Neural cell (in vitro differentiated cells): ENCODE data around the gene CENPT. TPM values are rescaled to one million over a fixed set of nuclear protein-coding genes. Genes with fewer than 3 reads are reported as not detected.

ENCODE experiments used
- H2AFZ ChIP-seq: fragments of 200-600, 300-800 bp; sonication (generic), shearing (Covaris generic); 2 replicates; pipeline ENCODE4 v1.6.0; 2014; ENCODE audit warnings: low read depth, mild to moderate bottlenecking, antibody characterized with exemption, low read length, moderate library complexity
- H3F3A ChIP-seq: fragments of 200-600 bp; shearing (Covaris generic); 2 replicates; pipeline ENCODE4 v1.6.1; 2016; ENCODE audit warnings: mild to moderate bottlenecking, moderate library complexity, mixed read lengths, antibody characterized with exemption, low read length; ENCODE audit not compliant: insufficient read depth, poor library complexity, severe bottlenecking
- H3K27ac ChIP-seq: fragments of 200-600, 300-800 bp; sonication (generic), shearing (Covaris generic); 2 replicates; pipeline ENCODE4 v1.5.1; 2014; ENCODE audit warnings: mild to moderate bottlenecking, low read length, moderate library complexity
- H3K27me3 ChIP-seq: fragments of 300-800, 200-600 bp; sonication (generic), shearing (Covaris generic); 2 replicates; pipeline ENCODE4 v1.6.0; 2014; ENCODE audit warnings: mild to moderate bottlenecking, low read depth, low read length, moderate library complexity; ENCODE audit not compliant: insufficient read depth
- H3K36me3 ChIP-seq: fragments of 300-800, 200-600 bp; sonication (generic), shearing (Covaris generic); 2 replicates; pipeline ENCODE4 v1.5.1; 2014; ENCODE audit warnings: mild to moderate bottlenecking, antibody characterized with exemption, low read length, moderate library complexity; ENCODE audit not compliant: insufficient read depth
- H3K4me2 ChIP-seq: fragments of 300-800, 200-600 bp; sonication (generic), shearing (Covaris generic); 2 replicates; pipeline ENCODE4 v1.6.0; 2014; ENCODE audit warnings: mild to moderate bottlenecking, low read length
- H3K4me3 ChIP-seq: fragments of 300-800, 200-600 bp; sonication (generic), shearing (Covaris generic); 2 replicates; pipeline ENCODE4 v1.5.1; 2014; ENCODE audit warnings: mild to moderate bottlenecking, low read length, moderate library complexity
- H3K79me2 ChIP-seq: fragments of 200-600 bp; shearing (Covaris generic); replicated peaks from 2 replicates; pipeline ENCODE4 v1.6.0; 2014; ENCODE audit warnings: mild to moderate bottlenecking, low read length, moderate library complexity; ENCODE audit not compliant: insufficient read depth
- H3K9ac ChIP-seq: fragments of 300-800, 200-600 bp; sonication (generic), shearing (Covaris generic); 2 replicates; pipeline ENCODE4 v1.6.1; 2016; ENCODE audit warnings: mild to moderate bottlenecking, low read length, mixed read lengths
- H3K9me2 ChIP-seq: fragments of 200-600 bp; shearing (Covaris generic); 2 replicates; pipeline ENCODE4 v1.6.1; 2016; ENCODE audit warnings: mild to moderate bottlenecking, low read length, mixed read lengths; ENCODE audit not compliant: insufficient read depth
- H3K9me3 ChIP-seq: fragments of 200-600, 300-800 bp; sonication (generic), shearing (Covaris generic); 2 replicates; pipeline ENCODE4 v1.6.1; 2016; ENCODE audit warnings: mild to moderate bottlenecking, mixed run types, low read length, moderate library complexity, mixed read lengths
- H4K20me1 ChIP-seq: fragments of 200-600 bp; shearing (Covaris generic); 2 replicates; pipeline ENCODE4 v1.6.1; 2016; ENCODE audit warnings: mild to moderate bottlenecking, mixed run types; ENCODE audit not compliant: insufficient read depth
- EP300 ChIP-seq: fragments of 450-650 bp; conservative IDR thresholded peaks from 2 replicates; pipeline ENCODE4 v1.6.1; 2014; ENCODE audit warnings: antibody characterized with exemption, mild to moderate bottlenecking, moderate library complexity; ENCODE audit not compliant: poor library complexity, severe bottlenecking
- EZH2 ChIP-seq: fragments of 200-600, 300-800 bp; shearing (Covaris generic), sonication (generic); IDR thresholded peaks from 2 replicates; pipeline ENCODE4 v1.6.1; 2014; ENCODE audit warnings: antibody characterized with exemption, low read length, borderline replicate concordance, mild to moderate bottlenecking; ENCODE audit not compliant: insufficient read depth, poor library complexity, severe bottlenecking
- MXI1 ChIP-seq: fragments of 450-650 bp; conservative IDR thresholded peaks from 2 replicates; pipeline ENCODE4 v1.6.1; 2014; ENCODE audit warnings: antibody characterized with exemption, mild to moderate bottlenecking; ENCODE audit not compliant: poor library complexity, severe bottlenecking
- POLR2AphosphoS5 ChIP-seq: IDR thresholded peaks from 2 replicates; pipeline ENCODE4 v1.6.1; 2012
- RAD21 ChIP-seq: fragments of 450-650 bp; conservative IDR thresholded peaks from 2 replicates; pipeline ENCODE4 v1.6.1; 2014; ENCODE audit warnings: antibody characterized with exemption, mild to moderate bottlenecking, moderate library complexity
- SMC3 ChIP-seq: fragments of 450-650 bp; conservative IDR thresholded peaks from 2 replicates; pipeline ENCODE4 v1.6.1; 2014; ENCODE audit warnings: antibody characterized with exemption, mild to moderate bottlenecking, moderate library complexity; ENCODE audit not compliant: poor library complexity
- TAF1 ChIP-seq: IDR thresholded peaks from 2 replicates; pipeline ENCODE4 v1.6.1; 2012; ENCODE audit warnings: low read depth
- polyA plus RNA-seq: library from polyadenylated mRNA; depleted of rRNA; stranded (reverse); fragments of >200 nt; gene quantifications from 2 replicates; pipeline ENCODE4 v1.2.3, GENCODE V29; 2014
- TF ChIP-seq, protein P1 (sequence below): IDR thresholded peaks from 2 replicates; pipeline ENCODE4 v1.6.1; 2012; ENCODE audit warnings: borderline replicate concordance
- TF ChIP-seq, protein P2 (sequence below): fragments of 450-650 bp; IDR thresholded peaks from 2 replicates; pipeline ENCODE4 v1.5.1; 2014; ENCODE audit warnings: antibody characterized with exemption, mild to moderate bottlenecking, moderate library complexity; ENCODE audit not compliant: poor library complexity, severe bottlenecking

The CENPT gene
- polyA plus RNA-seq, 1 donor from 2014 or later, result 104 TPM

DNA sequence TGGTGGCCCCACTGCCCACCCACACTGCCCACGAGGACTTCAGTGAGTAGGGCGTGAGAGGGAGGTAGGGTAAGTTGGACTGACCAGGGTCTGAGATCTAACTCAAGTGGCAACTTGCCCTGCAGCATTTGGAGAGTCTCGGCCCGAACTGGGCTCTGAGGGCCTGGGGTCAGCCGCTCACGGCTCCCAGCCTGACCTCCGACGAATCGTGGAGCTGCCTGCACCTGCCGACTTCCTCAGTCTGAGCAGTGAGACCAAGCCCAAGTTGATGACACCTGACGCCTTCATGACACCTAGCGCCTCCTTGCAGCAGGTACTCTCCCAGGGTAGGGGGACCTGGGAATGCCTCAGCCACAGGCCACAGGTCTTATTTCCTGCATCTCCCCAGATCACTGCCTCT lies 32.0 kb upstream of the CENPT start:
- no peaks in the 10 kb centered on the region for H3K9me3 ChIP-seq
- peaks cover 11% of the 10 kb centered on the region for H3K79me2 ChIP-seq
- no peaks in the 10 kb centered on the region for H3K27me3 ChIP-seq
- no peak overlapping the region for H2AFZ ChIP-seq
- no peaks in the 10 kb centered on the region for H4K20me1 ChIP-seq
- no peak overlapping the region for H3K27ac ChIP-seq
- peaks cover 4% of the 10 kb centered on the region for H3K36me3 ChIP-seq
- H3K9ac ChIP-seq, result no peak overlapping the region
- no peak overlapping the region for H3K4me3 ChIP-seq
- TF ChIP-seq, protein P1, sequence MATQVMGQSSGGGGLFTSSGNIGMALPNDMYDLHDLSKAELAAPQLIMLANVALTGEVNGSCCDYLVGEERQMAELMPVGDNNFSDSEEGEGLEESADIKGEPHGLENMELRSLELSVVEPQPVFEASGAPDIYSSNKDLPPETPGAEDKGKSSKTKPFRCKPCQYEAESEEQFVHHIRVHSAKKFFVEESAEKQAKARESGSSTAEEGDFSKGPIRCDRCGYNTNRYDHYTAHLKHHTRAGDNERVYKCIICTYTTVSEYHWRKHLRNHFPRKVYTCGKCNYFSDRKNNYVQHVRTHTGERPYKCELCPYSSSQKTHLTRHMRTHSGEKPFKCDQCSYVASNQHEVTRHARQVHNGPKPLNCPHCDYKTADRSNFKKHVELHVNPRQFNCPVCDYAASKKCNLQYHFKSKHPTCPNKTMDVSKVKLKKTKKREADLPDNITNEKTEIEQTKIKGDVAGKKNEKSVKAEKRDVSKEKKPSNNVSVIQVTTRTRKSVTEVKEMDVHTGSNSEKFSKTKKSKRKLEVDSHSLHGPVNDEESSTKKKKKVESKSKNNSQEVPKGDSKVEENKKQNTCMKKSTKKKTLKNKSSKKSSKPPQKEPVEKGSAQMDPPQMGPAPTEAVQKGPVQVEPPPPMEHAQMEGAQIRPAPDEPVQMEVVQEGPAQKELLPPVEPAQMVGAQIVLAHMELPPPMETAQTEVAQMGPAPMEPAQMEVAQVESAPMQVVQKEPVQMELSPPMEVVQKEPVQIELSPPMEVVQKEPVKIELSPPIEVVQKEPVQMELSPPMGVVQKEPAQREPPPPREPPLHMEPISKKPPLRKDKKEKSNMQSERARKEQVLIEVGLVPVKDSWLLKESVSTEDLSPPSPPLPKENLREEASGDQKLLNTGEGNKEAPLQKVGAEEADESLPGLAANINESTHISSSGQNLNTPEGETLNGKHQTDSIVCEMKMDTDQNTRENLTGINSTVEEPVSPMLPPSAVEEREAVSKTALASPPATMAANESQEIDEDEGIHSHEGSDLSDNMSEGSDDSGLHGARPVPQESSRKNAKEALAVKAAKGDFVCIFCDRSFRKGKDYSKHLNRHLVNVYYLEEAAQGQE, result no peak
- TF ChIP-seq EP300, result no peak
- no peak for TF ChIP-seq RAD21
- TF ChIP-seq, protein P2, sequence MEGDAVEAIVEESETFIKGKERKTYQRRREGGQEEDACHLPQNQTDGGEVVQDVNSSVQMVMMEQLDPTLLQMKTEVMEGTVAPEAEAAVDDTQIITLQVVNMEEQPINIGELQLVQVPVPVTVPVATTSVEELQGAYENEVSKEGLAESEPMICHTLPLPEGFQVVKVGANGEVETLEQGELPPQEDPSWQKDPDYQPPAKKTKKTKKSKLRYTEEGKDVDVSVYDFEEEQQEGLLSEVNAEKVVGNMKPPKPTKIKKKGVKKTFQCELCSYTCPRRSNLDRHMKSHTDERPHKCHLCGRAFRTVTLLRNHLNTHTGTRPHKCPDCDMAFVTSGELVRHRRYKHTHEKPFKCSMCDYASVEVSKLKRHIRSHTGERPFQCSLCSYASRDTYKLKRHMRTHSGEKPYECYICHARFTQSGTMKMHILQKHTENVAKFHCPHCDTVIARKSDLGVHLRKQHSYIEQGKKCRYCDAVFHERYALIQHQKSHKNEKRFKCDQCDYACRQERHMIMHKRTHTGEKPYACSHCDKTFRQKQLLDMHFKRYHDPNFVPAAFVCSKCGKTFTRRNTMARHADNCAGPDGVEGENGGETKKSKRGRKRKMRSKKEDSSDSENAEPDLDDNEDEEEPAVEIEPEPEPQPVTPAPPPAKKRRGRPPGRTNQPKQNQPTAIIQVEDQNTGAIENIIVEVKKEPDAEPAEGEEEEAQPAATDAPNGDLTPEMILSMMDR, result no peak
- TF ChIP-seq SMC3, result no peak
- TF ChIP-seq MXI1, result no peak
- no peak for TF ChIP-seq POLR2AphosphoS5
- no peak for TF ChIP-seq EZH2
- no peak for TF ChIP-seq TAF1
- no peak overlapping the region for H3K4me2 ChIP-seq
- H3F3A ChIP-seq, result no peaks in the 10 kb centered on the region
- H3K9me2 ChIP-seq, result no peaks in the 10 kb centered on the region

DNA sequence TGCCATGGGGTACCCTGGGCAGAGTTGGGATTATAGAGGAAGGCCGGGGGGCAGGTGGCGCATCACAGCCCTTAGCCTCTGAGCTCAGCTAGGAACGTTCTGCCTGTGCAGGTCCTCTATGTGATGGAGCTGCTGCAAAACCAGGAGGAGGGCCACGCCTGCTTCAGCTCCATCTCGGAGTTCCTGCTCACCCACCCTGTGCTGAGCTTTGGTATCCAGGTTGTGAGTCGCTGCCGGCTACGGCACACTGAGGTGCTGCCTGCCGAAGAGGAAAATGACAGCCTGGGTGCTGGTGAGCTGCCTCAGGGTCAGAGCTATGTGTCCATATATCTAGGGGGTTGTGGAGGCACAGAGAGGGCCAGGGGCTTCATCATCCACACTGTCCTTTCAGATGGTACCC lies 31.4 kb upstream of the CENPT start:
- no peak overlapping the region for H3K4me3 ChIP-seq
- H3K4me2 ChIP-seq, result no peak overlapping the region
- no peak overlapping the region for H2AFZ ChIP-seq
- H3K79me2 ChIP-seq, result peaks cover 17% of the 10 kb centered on the region
- no peaks in the 10 kb centered on the region for H4K20me1 ChIP-seq
- TF ChIP-seq MXI1, result no peak
- TF ChIP-seq, protein P1, result no peak
- TF ChIP-seq SMC3, result no peak
- no peak for TF ChIP-seq POLR2AphosphoS5
- TF ChIP-seq RAD21, result no peak
- TF ChIP-seq, protein P2, result no peak
- no peak for TF ChIP-seq EP300
- peaks cover under 1% of the 10 kb centered on the region for H3K36me3 ChIP-seq
- no peaks in the 10 kb centered on the region for H3K9me2 ChIP-seq
- H3K27ac ChIP-seq, result no peak overlapping the region
- H3K27me3 ChIP-seq, result no peaks in the 10 kb centered on the region
- no peak overlapping the region for H3K9ac ChIP-seq
- no peaks in the 10 kb centered on the region for H3K9me3 ChIP-seq
- no peaks in the 10 kb centered on the region for H3F3A ChIP-seq
